GM13977 (cell line): ENCODE data around the gene SP140.
A peak's percentile ranks its signal among the peaks of the same experiment; 100 is the strongest.

Experiments
- DNase-seq: peaks from one replicate; pipeline ENCODE4 v3.0.0; 2012; ENCODE audit warnings: low spot score
- in situ Hi-C: fragments of 300-500 bp; cut with MboI; formaldehyde crosslinking; loops from one replicate; pipeline ENCODE4 v1.12.0; 2022; ENCODE audit warnings: low sequenced_read_pairs, low pct_unique_long_range_greater_than_20kb, mixed read lengths, inconsistent platforms; ENCODE audit not compliant: unreplicated experiment
- TF ChIP-seq, protein P1 (sequence below): IDR thresholded peaks from 2 replicates; pipeline ENCODE4 v1.5.1; 2012; ENCODE audit warnings: mild to moderate bottlenecking, control low read depth; ENCODE audit not compliant: insufficient read depth; ENCODE audit errors: extremely low read depth, missing control alignments

SP140 gene

DNA sequence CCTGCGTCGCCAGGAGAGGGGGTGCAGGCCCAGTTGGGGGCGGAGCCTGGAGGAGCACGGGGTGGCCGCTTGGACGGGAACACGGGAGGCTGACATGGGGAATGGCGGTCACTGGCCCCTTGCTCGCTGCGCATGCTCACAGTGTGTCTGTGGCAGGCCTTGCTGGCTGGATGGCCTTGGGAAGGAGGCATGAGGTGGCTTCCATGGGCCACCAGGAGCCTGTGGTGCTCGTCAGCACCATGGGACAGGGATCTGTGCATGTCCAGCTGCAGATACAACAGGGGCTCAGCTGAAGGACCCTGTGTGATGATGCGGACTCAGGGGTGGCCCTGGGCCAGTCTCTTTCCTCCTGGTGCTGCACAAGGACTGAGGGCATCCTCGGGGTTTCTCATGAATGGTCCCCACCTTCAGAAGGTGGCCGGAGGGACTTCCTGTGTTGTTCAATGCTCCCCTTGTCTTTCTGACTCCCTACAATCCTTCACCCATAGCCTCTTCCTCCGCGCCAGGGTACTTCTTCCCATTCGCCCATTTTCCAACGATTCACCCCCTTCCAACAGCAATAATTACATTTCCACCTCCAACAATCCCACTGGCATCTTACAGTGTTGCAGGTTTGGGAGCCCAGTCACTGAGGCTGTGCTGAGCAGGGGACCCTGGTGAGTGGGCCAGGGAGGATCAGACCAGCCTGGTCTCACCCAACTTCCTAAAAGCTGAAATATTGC lies 98.0 kb downstream of the SP140 start:
- in situ Hi-C loops, result no loop called here
- DNase-seq, result no peak
- TF ChIP-seq, protein P1, sequence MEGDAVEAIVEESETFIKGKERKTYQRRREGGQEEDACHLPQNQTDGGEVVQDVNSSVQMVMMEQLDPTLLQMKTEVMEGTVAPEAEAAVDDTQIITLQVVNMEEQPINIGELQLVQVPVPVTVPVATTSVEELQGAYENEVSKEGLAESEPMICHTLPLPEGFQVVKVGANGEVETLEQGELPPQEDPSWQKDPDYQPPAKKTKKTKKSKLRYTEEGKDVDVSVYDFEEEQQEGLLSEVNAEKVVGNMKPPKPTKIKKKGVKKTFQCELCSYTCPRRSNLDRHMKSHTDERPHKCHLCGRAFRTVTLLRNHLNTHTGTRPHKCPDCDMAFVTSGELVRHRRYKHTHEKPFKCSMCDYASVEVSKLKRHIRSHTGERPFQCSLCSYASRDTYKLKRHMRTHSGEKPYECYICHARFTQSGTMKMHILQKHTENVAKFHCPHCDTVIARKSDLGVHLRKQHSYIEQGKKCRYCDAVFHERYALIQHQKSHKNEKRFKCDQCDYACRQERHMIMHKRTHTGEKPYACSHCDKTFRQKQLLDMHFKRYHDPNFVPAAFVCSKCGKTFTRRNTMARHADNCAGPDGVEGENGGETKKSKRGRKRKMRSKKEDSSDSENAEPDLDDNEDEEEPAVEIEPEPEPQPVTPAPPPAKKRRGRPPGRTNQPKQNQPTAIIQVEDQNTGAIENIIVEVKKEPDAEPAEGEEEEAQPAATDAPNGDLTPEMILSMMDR, result no peak

DNA sequence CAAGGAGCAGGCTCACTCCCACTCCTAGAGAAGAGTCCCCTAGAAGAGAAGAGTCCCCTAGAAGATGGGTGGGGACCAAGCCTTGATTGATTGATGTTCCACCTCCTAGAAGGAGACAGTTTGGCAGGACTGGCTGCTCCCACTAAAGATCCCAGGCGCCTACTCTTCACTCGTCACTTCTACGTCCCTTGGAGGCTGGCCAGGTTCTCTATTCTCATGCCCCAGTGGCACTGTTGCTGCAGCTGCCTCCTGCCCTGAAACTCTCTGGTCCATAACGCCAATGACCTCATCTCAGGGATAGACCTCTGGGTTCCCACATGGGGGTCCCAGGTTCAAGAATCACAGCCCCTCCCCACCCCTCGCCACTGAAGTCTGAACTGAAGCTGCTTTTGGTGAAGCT lies 99.0 kb downstream of the SP140 start:
- TF ChIP-seq, protein P1, result no peak
- DNase-seq, result no peak
- in situ Hi-C loops, result no loop called here

DNA sequence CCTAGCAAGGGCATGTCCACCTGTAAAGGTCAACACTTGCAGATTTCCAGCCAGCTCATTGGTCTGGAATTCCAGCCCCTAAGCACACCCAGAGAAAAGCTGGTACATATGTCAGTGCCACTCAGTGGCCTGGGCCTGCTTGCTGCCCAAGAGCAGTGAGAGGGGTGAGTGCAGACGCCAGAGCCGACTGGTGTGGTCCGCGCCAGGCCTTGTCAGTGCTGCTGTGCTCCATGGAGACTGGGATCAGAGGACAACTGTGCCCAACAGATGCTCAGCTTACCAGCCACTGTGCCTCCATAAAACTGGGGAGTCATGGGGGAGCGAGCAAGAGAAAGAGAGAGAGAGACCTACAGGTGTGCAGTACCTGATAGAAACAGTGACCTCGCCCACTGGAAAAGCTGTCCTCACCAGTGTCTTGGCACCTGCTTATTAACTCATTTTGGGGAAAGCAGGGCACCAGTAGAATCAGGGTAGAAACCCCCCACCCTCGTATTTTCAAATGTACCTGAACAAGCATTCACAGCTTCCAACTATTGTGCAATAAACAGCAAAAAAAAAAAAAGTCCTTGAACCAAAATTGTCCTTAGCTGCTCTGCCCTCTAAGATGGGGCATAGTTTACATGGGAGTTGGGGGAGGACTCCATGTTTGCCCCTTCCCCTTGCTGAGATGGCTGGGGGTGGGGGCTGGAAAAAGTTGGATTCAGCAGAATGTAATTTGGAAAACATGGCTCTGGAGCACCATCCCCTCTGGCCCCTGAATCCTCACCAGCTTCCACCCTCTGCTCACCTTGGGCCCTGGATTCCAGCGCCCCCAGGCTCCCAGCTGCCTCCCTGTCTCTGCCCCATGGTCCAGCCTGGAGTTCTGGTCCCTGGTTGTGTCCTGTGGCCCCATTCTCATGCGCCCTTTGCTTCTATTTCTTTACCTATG lies 100.0 kb downstream of the SP140 start:
- TF ChIP-seq, protein P1, result no peak
- in situ Hi-C loops, result no loop called here
- no peak for DNase-seq

DNA sequence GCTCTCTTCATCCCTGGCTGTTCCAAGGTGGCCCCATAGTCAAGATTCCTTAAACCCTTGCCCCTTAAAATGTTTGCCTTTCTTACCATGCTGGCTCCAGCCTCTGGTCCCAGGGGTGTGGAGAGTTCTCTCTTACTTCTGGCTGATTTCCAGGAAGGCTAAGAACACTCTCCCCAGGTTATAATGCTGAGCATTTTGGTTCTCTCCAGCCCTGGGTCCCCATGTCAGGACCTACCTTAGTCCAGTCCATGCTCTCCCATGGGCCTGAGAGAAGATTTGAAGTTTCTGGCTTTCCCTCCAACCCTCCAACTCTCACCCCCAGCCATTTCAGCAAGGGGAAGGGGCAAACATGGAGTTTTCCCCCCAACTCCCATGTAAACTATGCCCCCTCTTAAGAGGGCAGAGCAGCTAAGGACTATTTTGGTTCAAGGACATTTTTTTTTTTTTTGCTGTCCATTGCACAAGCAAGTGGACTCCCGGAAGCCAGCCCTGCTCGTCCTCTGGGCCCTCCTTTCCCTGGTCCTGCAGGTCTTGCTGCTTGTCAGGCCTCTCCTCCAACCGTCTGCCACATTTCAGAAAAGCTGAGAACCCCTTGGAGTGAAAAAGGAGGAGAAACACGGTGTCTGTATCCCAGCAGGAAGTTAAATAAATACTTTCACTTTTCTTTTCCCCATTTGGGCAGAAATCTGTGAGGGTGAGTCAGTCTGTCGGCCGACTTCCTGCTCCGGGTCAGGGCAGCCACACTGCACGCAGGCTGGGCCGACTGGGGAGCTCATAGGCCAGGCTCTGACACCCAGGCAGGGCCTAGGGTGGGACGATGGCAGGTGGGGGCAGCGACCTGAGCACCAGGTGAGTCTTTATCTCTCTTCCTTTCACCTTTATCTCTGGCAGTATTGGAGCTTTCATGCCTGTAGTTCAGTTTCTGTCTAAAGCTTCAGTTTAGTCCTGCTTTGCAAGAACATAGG lies 101.2 kb downstream of the SP140 start, which contains the start of gene SP140L:
TSS of gene SP140L (plus strand) at position 741 of the 965 bp plus-strand sequence. CDS start at position 818, 77 bp downstream.
- peak; percentile 79 for DNase-seq
- TF ChIP-seq, protein P1, result no peak
- in situ Hi-C loops, result no loop called here

DNA sequence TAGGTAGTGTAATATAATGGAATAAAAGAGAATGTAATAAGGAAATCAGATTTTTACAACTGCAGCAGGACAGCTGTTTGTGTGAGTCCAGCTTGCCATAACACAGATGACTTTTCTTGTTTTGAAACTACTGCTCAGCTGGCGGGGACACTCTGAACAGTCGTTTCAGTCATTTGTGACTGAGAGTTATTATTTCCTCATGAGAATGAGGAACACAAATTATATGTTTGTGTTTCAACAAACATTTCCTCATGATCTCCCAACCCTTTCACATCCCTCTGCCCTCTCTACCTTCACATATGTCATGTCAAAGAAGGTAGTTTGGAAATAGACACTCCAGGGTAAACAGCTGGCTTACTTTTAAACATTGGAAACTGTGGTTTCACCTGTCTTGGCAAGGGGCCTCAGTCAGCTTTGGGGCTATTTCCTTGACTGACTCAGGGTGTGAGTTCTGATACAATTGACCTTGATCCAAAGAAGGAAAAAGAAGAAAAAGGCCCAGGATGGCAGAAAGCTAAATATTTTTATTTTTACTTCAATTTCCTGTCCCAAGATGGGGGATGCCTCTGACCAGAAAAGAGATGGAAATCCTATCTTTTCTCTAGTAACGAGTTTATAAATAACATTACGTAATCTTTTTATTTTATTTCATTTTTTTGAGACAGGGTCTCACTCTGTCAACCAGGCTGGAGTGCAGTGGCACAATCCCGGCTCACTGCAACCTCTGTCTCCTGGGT lies 102.0 kb downstream of the SP140 start:
- in situ Hi-C loops, result no loop called here
- DNase-seq, result peak; percentile 57
- TF ChIP-seq, protein P1, result no peak
